HL-60 (cell line): Measurements from ENCODE around the gene ADGRG1.

ENCODE experiments used
- DNase-seq, 2 experiments: peaks; one replicate each; pipeline ENCODE4 v3.0.0-alpha.2; 2010 to 2020; ENCODE audit warnings: low read depth in 1 of 2, low spot score in 1 of 2
- H3K27ac ChIP-seq: fragments of 250-450 bp; sonication (Bioruptor Pico); replicated peaks from 2 replicates; pipeline ENCODE4 v1.5.1; 2020; ENCODE audit warnings: mild to moderate bottlenecking, moderate library complexity
- H3K27me3 ChIP-seq: fragments of 250-450 bp; sonication (Bioruptor Pico); 2 replicates; pipeline ENCODE4 v1.5.1; 2021; ENCODE audit warnings: mild to moderate bottlenecking, moderate library complexity; ENCODE audit not compliant: insufficient read depth, poor library complexity, severe bottlenecking
- H3K4me3 ChIP-seq: replicated peaks from 2 replicates; pipeline ENCODE4 v1.5.1; 2011; ENCODE audit warnings: mild to moderate bottlenecking, control low read depth, low read length; ENCODE audit not compliant: insufficient read depth
- GABPA ChIP-seq: IDR thresholded peaks from 2 replicates; pipeline ENCODE4 v1.6.1; 2012; ENCODE audit warnings: low read depth
- POLR2AphosphoS5 ChIP-seq: IDR thresholded peaks from 2 replicates; pipeline ENCODE4 v1.6.1; 2012; ENCODE audit warnings: low read depth
- SPI1 ChIP-seq: IDR thresholded peaks from 2 replicates; pipeline ENCODE4 v1.6.1; 2012; ENCODE audit warnings: low read depth, mild to moderate bottlenecking, borderline replicate concordance
- TF ChIP-seq, protein P1 (sequence below): IDR thresholded peaks from one replicate; pipeline ENCODE4 v1.5.1; 2011; ENCODE audit warnings: low read length, control low read depth, inconsistent platforms; ENCODE audit not compliant: insufficient read depth
- TF ChIP-seq, protein P2 (sequence below): IDR thresholded peaks from 2 replicates; pipeline ENCODE4 v1.6.1; 2012; ENCODE audit warnings: low read depth; ENCODE audit not compliant: insufficient replicate concordance

The ADGRG1 gene

DNA sequence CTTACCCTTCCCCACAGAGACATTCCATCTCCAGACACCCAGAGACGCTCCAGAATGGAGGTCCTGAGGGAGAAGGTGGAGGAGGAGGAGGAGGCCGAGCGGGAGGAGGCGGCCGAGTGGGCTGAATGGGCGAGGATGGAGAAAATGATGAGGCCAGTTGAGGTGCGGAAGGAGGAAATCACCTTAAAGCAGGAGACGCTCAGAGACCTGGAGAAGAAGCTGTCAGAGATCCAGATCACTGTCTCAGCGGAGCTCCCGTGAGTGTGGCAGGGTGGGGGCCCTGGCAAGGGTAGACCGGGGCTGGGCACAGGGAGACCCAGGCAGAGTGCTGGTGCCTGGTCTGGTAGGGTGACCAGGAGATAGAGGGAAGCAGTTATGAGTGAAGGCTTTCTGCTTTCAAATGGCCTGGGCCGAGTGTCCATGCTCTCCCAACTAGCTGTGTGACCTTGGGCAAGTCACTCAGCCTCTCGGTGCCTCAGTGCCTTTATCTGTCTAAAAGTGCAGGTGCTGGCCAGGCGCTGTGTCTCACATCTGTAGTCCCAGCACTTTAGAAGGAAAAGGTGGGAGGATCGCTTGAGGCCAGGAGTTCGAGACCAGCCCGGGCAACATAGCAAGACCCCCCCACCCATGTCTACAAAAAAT, 69.6 kb downstream of the ADGRG1 start:
- no peak for DNase-seq
- no peaks in the 10 kb centered on the region for H3K27me3 ChIP-seq
- H3K27ac ChIP-seq = no peak overlapping the region
- no peak overlapping the region for H3K4me3 ChIP-seq
- TF ChIP-seq, protein P1, sequence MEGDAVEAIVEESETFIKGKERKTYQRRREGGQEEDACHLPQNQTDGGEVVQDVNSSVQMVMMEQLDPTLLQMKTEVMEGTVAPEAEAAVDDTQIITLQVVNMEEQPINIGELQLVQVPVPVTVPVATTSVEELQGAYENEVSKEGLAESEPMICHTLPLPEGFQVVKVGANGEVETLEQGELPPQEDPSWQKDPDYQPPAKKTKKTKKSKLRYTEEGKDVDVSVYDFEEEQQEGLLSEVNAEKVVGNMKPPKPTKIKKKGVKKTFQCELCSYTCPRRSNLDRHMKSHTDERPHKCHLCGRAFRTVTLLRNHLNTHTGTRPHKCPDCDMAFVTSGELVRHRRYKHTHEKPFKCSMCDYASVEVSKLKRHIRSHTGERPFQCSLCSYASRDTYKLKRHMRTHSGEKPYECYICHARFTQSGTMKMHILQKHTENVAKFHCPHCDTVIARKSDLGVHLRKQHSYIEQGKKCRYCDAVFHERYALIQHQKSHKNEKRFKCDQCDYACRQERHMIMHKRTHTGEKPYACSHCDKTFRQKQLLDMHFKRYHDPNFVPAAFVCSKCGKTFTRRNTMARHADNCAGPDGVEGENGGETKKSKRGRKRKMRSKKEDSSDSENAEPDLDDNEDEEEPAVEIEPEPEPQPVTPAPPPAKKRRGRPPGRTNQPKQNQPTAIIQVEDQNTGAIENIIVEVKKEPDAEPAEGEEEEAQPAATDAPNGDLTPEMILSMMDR = no peak
- no peak for TF ChIP-seq SPI1
- no peak for TF ChIP-seq POLR2AphosphoS5
- no peak for TF ChIP-seq GABPA
- TF ChIP-seq, protein P2, sequence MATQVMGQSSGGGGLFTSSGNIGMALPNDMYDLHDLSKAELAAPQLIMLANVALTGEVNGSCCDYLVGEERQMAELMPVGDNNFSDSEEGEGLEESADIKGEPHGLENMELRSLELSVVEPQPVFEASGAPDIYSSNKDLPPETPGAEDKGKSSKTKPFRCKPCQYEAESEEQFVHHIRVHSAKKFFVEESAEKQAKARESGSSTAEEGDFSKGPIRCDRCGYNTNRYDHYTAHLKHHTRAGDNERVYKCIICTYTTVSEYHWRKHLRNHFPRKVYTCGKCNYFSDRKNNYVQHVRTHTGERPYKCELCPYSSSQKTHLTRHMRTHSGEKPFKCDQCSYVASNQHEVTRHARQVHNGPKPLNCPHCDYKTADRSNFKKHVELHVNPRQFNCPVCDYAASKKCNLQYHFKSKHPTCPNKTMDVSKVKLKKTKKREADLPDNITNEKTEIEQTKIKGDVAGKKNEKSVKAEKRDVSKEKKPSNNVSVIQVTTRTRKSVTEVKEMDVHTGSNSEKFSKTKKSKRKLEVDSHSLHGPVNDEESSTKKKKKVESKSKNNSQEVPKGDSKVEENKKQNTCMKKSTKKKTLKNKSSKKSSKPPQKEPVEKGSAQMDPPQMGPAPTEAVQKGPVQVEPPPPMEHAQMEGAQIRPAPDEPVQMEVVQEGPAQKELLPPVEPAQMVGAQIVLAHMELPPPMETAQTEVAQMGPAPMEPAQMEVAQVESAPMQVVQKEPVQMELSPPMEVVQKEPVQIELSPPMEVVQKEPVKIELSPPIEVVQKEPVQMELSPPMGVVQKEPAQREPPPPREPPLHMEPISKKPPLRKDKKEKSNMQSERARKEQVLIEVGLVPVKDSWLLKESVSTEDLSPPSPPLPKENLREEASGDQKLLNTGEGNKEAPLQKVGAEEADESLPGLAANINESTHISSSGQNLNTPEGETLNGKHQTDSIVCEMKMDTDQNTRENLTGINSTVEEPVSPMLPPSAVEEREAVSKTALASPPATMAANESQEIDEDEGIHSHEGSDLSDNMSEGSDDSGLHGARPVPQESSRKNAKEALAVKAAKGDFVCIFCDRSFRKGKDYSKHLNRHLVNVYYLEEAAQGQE = no peak

DNA sequence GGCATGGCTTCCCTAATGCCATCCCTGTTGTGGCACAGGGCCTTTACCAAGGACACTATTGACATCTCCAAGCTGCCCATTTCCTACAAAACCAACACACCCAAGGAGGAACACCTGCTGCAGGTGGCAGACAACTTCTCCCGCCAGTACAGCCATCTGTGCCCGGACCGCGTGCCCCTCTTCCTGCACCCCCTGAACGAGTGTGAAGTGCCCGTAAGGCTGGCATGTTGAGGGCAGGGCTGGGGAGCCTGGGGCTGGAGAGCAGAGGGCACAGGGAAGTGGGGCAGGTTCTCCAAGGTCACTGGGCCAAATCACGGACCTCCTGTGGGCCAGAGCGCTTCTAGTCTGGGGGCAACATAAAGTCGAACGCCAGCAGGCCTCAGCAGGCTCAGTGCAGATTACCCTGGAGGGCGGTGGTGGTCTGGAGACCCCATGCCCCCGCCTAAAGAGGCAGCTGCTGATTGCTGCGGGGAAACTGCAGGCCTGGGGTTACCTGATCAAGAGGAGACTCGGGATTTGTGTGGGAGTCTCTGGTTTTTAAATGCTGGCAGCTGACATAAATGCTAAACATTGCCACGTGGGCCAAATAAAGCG, 70.5 kb downstream of the ADGRG1 start:
- H3K27me3 ChIP-seq = no peaks in the 10 kb centered on the region
- H3K4me3 ChIP-seq = no peak overlapping the region
- TF ChIP-seq POLR2AphosphoS5 = no peak
- TF ChIP-seq, protein P2 = no peak
- TF ChIP-seq, protein P1 = no peak
- TF ChIP-seq SPI1 = no peak
- TF ChIP-seq GABPA = no peak
- H3K27ac ChIP-seq = no peak overlapping the region
- no peak for DNase-seq

DNA sequence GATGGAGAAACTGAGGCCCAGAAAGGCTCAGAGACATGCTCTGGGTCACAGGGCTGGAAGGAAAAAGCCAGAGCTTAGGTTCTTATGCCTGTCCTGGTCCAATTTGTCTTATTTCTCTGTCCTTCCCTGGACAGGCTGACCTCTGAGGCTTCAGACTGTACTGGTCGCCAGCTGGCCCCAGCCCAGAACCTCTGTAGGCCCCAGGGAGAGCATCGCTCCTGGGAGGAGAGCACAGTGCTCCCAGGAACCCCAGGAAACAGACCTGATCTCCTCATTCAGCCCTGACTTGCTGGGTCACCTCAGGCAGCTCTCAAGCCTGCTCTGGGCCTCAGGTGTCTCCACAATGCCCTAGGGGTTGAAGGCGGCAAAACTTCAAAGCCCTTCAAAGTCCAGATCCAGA, 71.1 kb downstream of the ADGRG1 start:
- Histone ChIP-seq H3K27me3 (no peaks in the 10 kb centered on the region), H3K27ac (no peak overlapping the region), H3K4me3 (no peak overlapping the region)
- DNase-seq = no peak
- no peak for TF ChIP-seq POLR2AphosphoS5

DNA sequence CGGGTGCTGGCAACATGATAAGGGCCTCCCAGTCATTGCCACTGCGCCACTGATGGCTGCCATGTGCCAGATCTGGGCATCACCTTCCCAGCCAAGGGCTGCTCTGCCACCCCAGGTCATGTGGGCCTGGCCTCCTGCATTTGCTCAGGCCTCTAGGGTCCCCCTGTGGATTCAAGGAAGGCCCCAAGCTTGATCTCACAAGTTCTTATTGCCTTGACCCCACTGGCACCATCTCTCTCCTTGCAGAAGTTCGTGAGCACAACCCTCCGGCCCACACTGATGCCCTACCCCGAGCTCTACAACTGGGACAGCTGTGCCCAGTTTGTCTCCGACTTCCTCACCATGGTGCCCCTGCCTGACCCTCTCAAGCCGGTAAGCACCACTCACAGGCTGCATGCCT, 71.5 kb downstream of the ADGRG1 start:
- Histone ChIP-seq H3K27ac (no peak overlapping the region), H3K27me3 (no peaks in the 10 kb centered on the region), H3K4me3 (no peak overlapping the region)
- no peak for DNase-seq
- no peak for TF ChIP-seq GABPA
- TF ChIP-seq POLR2AphosphoS5 = no peak
- TF ChIP-seq, protein P2 = no peak
- no peak for TF ChIP-seq SPI1
- TF ChIP-seq, protein P1 = no peak
